Parathyroid adenoma (tissue), 2 donors: ENCODE data around the gene LY6G6F.

Experiments
- H2AFZ ChIP-seq: fragments of 300-600 bp; sonication (generic); one replicate; pipeline ENCODE4 v1.7.0; 2017; ENCODE audit warnings: antibody characterized with exemption, mild to moderate bottlenecking
- H3K27ac ChIP-seq: fragments of 300-600 bp; sonication (generic); one replicate; pipeline ENCODE4 v1.7.0; 2017
- H3K27me3 ChIP-seq: fragments of 300-600 bp; sonication (generic); one replicate; pipeline ENCODE4 v1.7.0; 2017; ENCODE audit warnings: low read length; ENCODE audit not compliant: control insufficient read depth, insufficient read depth
- H3K36me3 ChIP-seq: fragments of 300-600 bp; sonication (generic); one replicate; pipeline ENCODE4 v1.7.0; 2017; ENCODE audit warnings: low read length; ENCODE audit not compliant: control insufficient read depth, insufficient read depth
- H3K4me1 ChIP-seq: fragments of 300-600 bp; sonication (generic); one replicate; pipeline ENCODE4 v1.7.0; 2017; ENCODE audit warnings: control low read depth
- H3K4me2 ChIP-seq: fragments of 300-600 bp; sonication (generic); one replicate; pipeline ENCODE4 v1.7.0; 2017; ENCODE audit warnings: low read length
- H3K4me3 ChIP-seq: fragments of 300-600 bp; sonication (generic); one replicate; pipeline ENCODE4 v1.7.0; 2017; ENCODE audit warnings: low read depth, low read length
- H3K79me2 ChIP-seq: fragments of 300-600 bp; sonication (generic); one replicate; pipeline ENCODE4 v1.7.0; 2017; ENCODE audit warnings: control low read depth
- H3K9ac ChIP-seq: fragments of 300-600 bp; sonication (generic); one replicate; pipeline ENCODE4 v1.7.0; 2017; ENCODE audit warnings: mild to moderate bottlenecking
- H3K9me3 ChIP-seq: fragments of 300-600 bp; sonication (generic); one replicate; pipeline ENCODE4 v1.7.0; 2017; ENCODE audit warnings: low read length; ENCODE audit not compliant: control insufficient read depth
- CTCF ChIP-seq: fragments of 300-600 bp; sonication (generic); IDR thresholded peaks from one replicate; pipeline ENCODE4 v1.7.0; 2017; ENCODE audit warnings: antibody characterized with exemption, mild to moderate bottlenecking
- donor health status: primary hyperparathyroidism.

The LY6G6F gene

GRCh38 chr6:31706599-31706998, at the start of gene LY6G6F:
TSS of gene LY6G6F (plus strand) at chr6:31706866. CDS start at chr6:31706907, 41 bp downstream.
- no peak within 1 kb of the TSS for H2AFZ ChIP-seq
- H3K4me2 ChIP-seq: no peak within 1 kb of the TSS
- no peak within 1 kb of the TSS for H3K27ac ChIP-seq
- peaks cover 6% of the 10 kb centered on the region for H3K79me2 ChIP-seq
- H3K9me3 ChIP-seq: no peaks in the 10 kb centered on the region
- H3K9ac ChIP-seq: no peak within 1 kb of the TSS
- peaks cover 7% of the 10 kb centered on the region for H3K4me1 ChIP-seq
- no peak for TF ChIP-seq CTCF
- no peaks in the 10 kb centered on the region for H3K27me3 ChIP-seq
- no peak within 1 kb of the TSS for H3K4me3 ChIP-seq
- no peaks in the 10 kb centered on the region for H3K36me3 ChIP-seq

GRCh38 chr6:31657406-31658157, 49.1 kb upstream of the LY6G6F start:
- no peaks in the 10 kb centered on the region for H3K9me3 ChIP-seq
- no peaks in the 10 kb centered on the region for H3K27me3 ChIP-seq
- no peak overlapping the region for H2AFZ ChIP-seq
- no peaks in the 10 kb centered on the region for H3K36me3 ChIP-seq
- no peak overlapping the region for H3K4me3 ChIP-seq
- no peak overlapping the region for H3K27ac ChIP-seq
- no peak for TF ChIP-seq CTCF
- no peak overlapping the region for H3K4me2 ChIP-seq
- H3K9ac ChIP-seq: no peak overlapping the region
- peaks cover 12% of the 10 kb centered on the region for H3K4me1 ChIP-seq
- H3K79me2 ChIP-seq: peaks cover 29% of the 10 kb centered on the region

- H3K9ac ChIP-seq: no peak overlapping the region
- H3K36me3 ChIP-seq: no peaks in the 10 kb centered on the region
- H2AFZ ChIP-seq: no peak overlapping the region
- H3K9me3 ChIP-seq: no peaks in the 10 kb centered on the region
- H3K4me2 ChIP-seq: peak overlapping the region; percentile 37
- no peaks in the 10 kb centered on the region for H3K27me3 ChIP-seq
- peaks cover 12% of the 10 kb centered on the region for H3K4me1 ChIP-seq
- H3K79me2 ChIP-seq: peaks cover 29% of the 10 kb centered on the region
- H3K27ac ChIP-seq: no peak overlapping the region
- no peak for TF ChIP-seq CTCF
- no peak overlapping the region for H3K4me3 ChIP-seq
Measured at GRCh38 chr6:31658158-31658688, 48.4 kb upstream of the LY6G6F start.

- Histone ChIP-seq H3K79me2 (peaks cover 30% of the 10 kb centered on the region), H3K9ac (no peak overlapping the region), H3K4me1 (peaks cover 14% of the 10 kb centered on the region), H3K9me3 (no peaks in the 10 kb centered on the region), H3K36me3 (no peaks in the 10 kb centered on the region), H3K27me3 (no peaks in the 10 kb centered on the region), H3K4me2 (peak overlapping the region; percentile 82), H3K4me3 (peak overlapping the region; percentile 87), H3K27ac (peak overlapping the region; percentile 91), H2AFZ (no peak overlapping the region)
- TF ChIP-seq CTCF: no peak
Measured at GRCh38 chr6:31658983-31659648, 47.5 kb upstream of the LY6G6F start.
